Tibial artery (tissue), 4 donors: ENCODE measurements around the gene CNTNAP1.

Source experiments
- DNase-seq, 2 donors: peaks; one replicate each; pipeline ENCODE4 v3.0.0-alpha.2; 2019
- H3K27ac ChIP-seq, 2 donors: fragments of 200-600 bp; sonication (generic) in 1 of 2; 1 replicate in 1 of 2; 2 replicates in 1 of 2; pipeline ENCODE4 v1.5.1; 2018 to 2019; ENCODE audit warnings: mild to moderate bottlenecking in 1 of 2
- H3K27me3 ChIP-seq, 2 donors: fragments of 200-600 bp; sonication (generic) in 1 of 2; one replicate each; pipeline versions ENCODE4 v1.5.1 to v1.6.0; 2016 to 2019
- H3K36me3 ChIP-seq, 3 donors: fragments of 200-600 bp; sonication (generic) in 2 of 3; one replicate each; pipeline ENCODE4 v1.5.1; 2016 to 2019; ENCODE audit warnings: mild to moderate bottlenecking in 2 of 3
- H3K4me1 ChIP-seq, 4 donors: fragments of 200-600 bp; sonication (generic) in 2 of 4; 1 replicate in 3 of 4; 2 replicates in 1 of 4; pipeline ENCODE4 v1.5.1; 2016 to 2019
- H3K4me3 ChIP-seq, 2 donors: fragments of 200-600 bp; sonication (generic) in 1 of 2; 1 replicate in 1 of 2; 2 replicates in 1 of 2; pipeline ENCODE4 v1.5.1; 2018 to 2019; ENCODE audit warnings: mild to moderate bottlenecking in 2 of 2
- H3K9me3 ChIP-seq, 3 donors: fragments of 200-600 bp; sonication (generic) in 1 of 3; one replicate each; pipeline ENCODE4 v1.5.1; 2016 to 2019
- CTCF ChIP-seq, 2 experiments: fragments of 200-600 bp in 1 of 2; fragments of 450-650 bp in 1 of 2; IDR thresholded peaks; one replicate each; pipeline ENCODE4 v1.5.1; 2017 to 2019; ENCODE audit warnings: antibody characterized with exemption in 2 of 2, mild to moderate bottlenecking in 1 of 2, moderate library complexity in 1 of 2
- intact Hi-C: fragments of 100-400 bp; cut with DNase I; formaldehyde crosslinking; loops from one replicate; pipeline ENCODE4 v1.15.0; 2023; ENCODE audit warnings: low total_unique reads

Gene CNTNAP1

GRCh38 chr17:42694524-42694923, 12.2 kb downstream of the CNTNAP1 start:
- TF ChIP-seq CTCF (IDR thresholded peaks at IDR 0.05), result no peak
- intact Hi-C loops, result no loop called here
- peaks cover 0 to 6% (median 2%) of the 10 kb centered on the region in 4 donors for H3K4me1 ChIP-seq
- H3K4me3 ChIP-seq, result no peak overlapping the region
- no peaks in the 10 kb centered on the region for H3K27me3 ChIP-seq
- peaks cover 27 to 99% (median 38%) of the 10 kb centered on the region in 3 donors for H3K36me3 ChIP-seq
- H3K9me3 ChIP-seq, result no peaks in the 10 kb centered on the region
- DNase-seq, result no peak
- no peak overlapping the region for H3K27ac ChIP-seq

GRCh38 chr17:42695500-42695899, 13.2 kb downstream of the CNTNAP1 start:
- Histone ChIP-seq H3K4me1 (peaks cover 0 to 6% (median 2%) of the 10 kb centered on the region in 4 donors), H3K27me3 (no peaks in the 10 kb centered on the region), H3K36me3 (peaks cover 33 to 99% (median 47%) of the 10 kb centered on the region in 3 donors), H3K4me3 (no peak overlapping the region), H3K27ac (no peak overlapping the region), H3K9me3 (no peaks in the 10 kb centered on the region)
- intact Hi-C loops, result no loop called here
- no peak for TF ChIP-seq CTCF (IDR thresholded peaks at IDR 0.05)
- peak in 1 of 2 donors; percentile 45 for DNase-seq

GRCh38 chr17:42697108-42697811, 14.9 kb downstream of the CNTNAP1 start:
- TF ChIP-seq CTCF (IDR thresholded peaks at IDR 0.05), result no peak
- Histone ChIP-seq H3K27me3 (no peaks in the 10 kb centered on the region), H3K27ac (no peak overlapping the region), H3K36me3 (peaks cover 47 to 99% (median 64%) of the 10 kb centered on the region in 3 donors), H3K4me3 (no peak overlapping the region), H3K9me3 (no peaks in the 10 kb centered on the region), H3K4me1 (peaks cover 0 to 6% (median 2%) of the 10 kb centered on the region in 4 donors)
- DNase-seq, result peak in 1 of 2 donors; percentile 45
- intact Hi-C loops, result no loop called here

- peak in 1 of 2 donors; percentile 66 for DNase-seq
- intact Hi-C loops, result no loop called here
- no peak overlapping the region for H3K27ac ChIP-seq
- H3K9me3 ChIP-seq, result no peaks in the 10 kb centered on the region
- H3K27me3 ChIP-seq, result no peaks in the 10 kb centered on the region
- no peak for TF ChIP-seq CTCF (IDR thresholded peaks at IDR 0.05)
- peaks cover 0 to 6% (median 2%) of the 10 kb centered on the region in 4 donors for H3K4me1 ChIP-seq
- no peak overlapping the region for H3K4me3 ChIP-seq
- peaks cover 63 to 100% (median 73%) of the 10 kb centered on the region in 3 donors for H3K36me3 ChIP-seq
Observed at GRCh38 chr17:42698736-42699414, 16.5 kb downstream of the CNTNAP1 start.

DNA sequence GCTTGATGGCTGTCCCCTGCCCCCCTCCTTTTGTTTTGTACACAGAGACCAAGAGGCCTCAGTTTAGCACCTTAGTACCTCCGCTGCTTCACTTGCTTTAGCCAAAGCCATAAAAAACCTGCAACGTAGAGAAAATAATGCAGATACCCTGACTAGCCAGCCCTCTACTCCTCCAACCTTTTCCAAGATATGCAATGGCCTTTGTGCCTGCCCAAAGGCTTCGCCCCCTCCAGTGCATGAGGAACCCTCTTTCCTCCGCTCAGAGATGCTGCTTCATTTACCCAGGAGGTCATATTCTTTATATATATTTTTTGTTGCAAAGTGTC, 17.0 kb downstream of the CNTNAP1 start:
- intact Hi-C loops, result no loop called here
- no peaks in the 10 kb centered on the region for H3K9me3 ChIP-seq
- peaks cover 68 to 100% (median 78%) of the 10 kb centered on the region in 3 donors for H3K36me3 ChIP-seq
- no peak overlapping the region for H3K4me3 ChIP-seq
- no peak for TF ChIP-seq CTCF (IDR thresholded peaks at IDR 0.05)
- H3K27ac ChIP-seq, result no peak overlapping the region
- peaks cover 0 to 6% (median 2%) of the 10 kb centered on the region in 4 donors for H3K4me1 ChIP-seq
- H3K27me3 ChIP-seq, result no peaks in the 10 kb centered on the region
- peak in 1 of 2 donors; percentile 28 for DNase-seq
